Skeletal muscle tissue (tissue), 4 donors: Measurements from ENCODE around the gene EMC1. TPM values are rescaled to one million over a fixed set of nuclear protein-coding genes. Genes with fewer than 3 reads are reported as not detected.
"Not testable (repeated sequence)": the region's sequence is repeated elsewhere in the genome, so short reads cannot be mapped to it uniquely, and the experiment has no call there.

Experiments used
- H3K27ac ChIP-seq: one replicate; pipeline ENCODE4 v1.7.0; 2013; ENCODE audit warnings: mild to moderate bottlenecking, low read depth, low read length, inconsistent platforms
- H3K27me3 ChIP-seq, 3 donors: one replicate each; pipeline ENCODE4 v1.7.0; 2013; ENCODE audit warnings: low read length in 3 of 3; ENCODE audit not compliant: control insufficient read depth in 3 of 3, insufficient read depth in 3 of 3
- H3K36me3 ChIP-seq, 3 donors: one replicate each; pipeline ENCODE4 v1.7.0; 2013; ENCODE audit warnings: low read length in 3 of 3; ENCODE audit not compliant: control insufficient read depth in 3 of 3, insufficient read depth in 3 of 3
- H3K4me1 ChIP-seq, 3 donors: one replicate each; pipeline ENCODE4 v1.7.0; 2013; ENCODE audit warnings: low read length in 3 of 3, mild to moderate bottlenecking in 3 of 3; ENCODE audit not compliant: control insufficient read depth in 3 of 3, insufficient read depth in 3 of 3
- H3K4me3 ChIP-seq, 3 donors: one replicate each; pipeline ENCODE4 v1.7.0; 2013; ENCODE audit warnings: low read length in 3 of 3
- H3K9ac ChIP-seq, 3 donors: one replicate each; pipeline ENCODE4 v1.7.0; 2013; ENCODE audit warnings: low read length in 3 of 3, mild to moderate bottlenecking in 3 of 3, moderate library complexity in 2 of 3, low read depth in 1 of 3
- H3K9me3 ChIP-seq, 3 donors: one replicate each; pipeline ENCODE4 v1.7.0; 2013; ENCODE audit warnings: low read length in 3 of 3; ENCODE audit not compliant: control insufficient read depth in 3 of 3
- total RNA-seq: library from RNA; depleted of rRNA; stranded (reverse); fragments of >200 nt; gene quantifications from one replicate; pipeline ENCODE4 v1.2.3, GENCODE V29; 2014
- donor health status: Osteomylitis.

Gene EMC1
- total RNA-seq, 1 donor from 2014 or later: 36.5 TPM

- Histone ChIP-seq H3K9ac (peak overlapping the region in 2 of 3 donors; percentile 62 to 66), H3K36me3 (peaks cover 16 to 45% (median 41%) of the 10 kb centered on the region in 3 donors), H3K4me1 (peaks cover 39 to 48% (median 45%) of the 10 kb centered on the region in 3 donors), H3K4me3 (peak overlapping the region in 2 of 3 donors; percentile 1 to 27), H3K27ac (peak overlapping the region; percentile 61), H3K27me3 (no peaks in the 10 kb centered on the region), H3K9me3 (no peaks in the 10 kb centered on the region)
Measured at GRCh38 chr1:19219451-19219850, 31.9 kb downstream of the EMC1 start.

GRCh38 chr1:19216585-19216984 is 34.7 kb downstream of the EMC1 start:
- not testable (repeated sequence) for H3K27ac ChIP-seq, H3K9ac ChIP-seq, H3K4me3 ChIP-seq, H3K27me3 ChIP-seq, H3K9me3 ChIP-seq
- H3K4me1 ChIP-seq: peaks cover 24 to 31% (median 27%) of the 10 kb centered on the region in 3 donors
- H3K36me3 ChIP-seq: peaks cover 5 to 25% (median 19%) of the 10 kb centered on the region in 3 donors

- H3K36me3 ChIP-seq: peaks cover 0 to 12% (median 12%) of the 10 kb centered on the region in 3 donors
- no peak overlapping the region for H3K27ac ChIP-seq
- no peaks in the 10 kb centered on the region for H3K9me3 ChIP-seq
- no peak overlapping the region for H3K4me3 ChIP-seq
- no peak overlapping the region for H3K9ac ChIP-seq
- H3K4me1 ChIP-seq: peaks cover 20 to 26% (median 26%) of the 10 kb centered on the region in 3 donors
- H3K27me3 ChIP-seq: no peaks in the 10 kb centered on the region
Measured at GRCh38 chr1:19213580-19213979, 37.7 kb downstream of the EMC1 start.

GRCh38 chr1:19212167-19212566 is 39.2 kb downstream of the EMC1 start:
- Histone ChIP-seq H3K4me3 (no peak overlapping the region), H3K9me3 (no peaks in the 10 kb centered on the region), H3K36me3 (peaks cover 0 to 8% (median 6%) of the 10 kb centered on the region in 3 donors), H3K9ac (no peak overlapping the region), H3K27ac (no peak overlapping the region), H3K4me1 (peaks cover 26 to 34% (median 31%) of the 10 kb centered on the region in 3 donors), H3K27me3 (no peaks in the 10 kb centered on the region)

- Histone ChIP-seq H3K4me3 (peak overlapping the region; percentile 82 to 98 (median 93)), H3K36me3 (peaks cover 0 to 8% (median 0%) of the 10 kb centered on the region in 3 donors), H3K4me1 (peaks cover 27 to 36% (median 35%) of the 10 kb centered on the region in 3 donors), H3K27me3 (no peaks in the 10 kb centered on the region), H3K9ac (peak overlapping the region; percentile 86 to 96 (median 96)), H3K9me3 (no peaks in the 10 kb centered on the region), H3K27ac (peak overlapping the region; percentile 96)
Measured at GRCh38 chr1:19210772-19211549, 40.4 kb downstream of the EMC1 start.

GRCh38 chr1:19209990-19210771 is 41.1 kb downstream of the EMC1 start, which contains the start of gene UBR4:
Gene UBR4, minus strand, starts transcription at chr1:19210266. Its CDS starts 18 bp downstream, at chr1:19210248.
- peaks cover 27 to 36% (median 36%) of the 10 kb centered on the region in 3 donors for H3K4me1 ChIP-seq
- H3K27me3 ChIP-seq: no peaks in the 10 kb centered on the region
- H3K4me3 ChIP-seq: peak within 1 kb of the TSS; percentile 82 to 98 (median 93)
- H3K9me3 ChIP-seq: no peaks in the 10 kb centered on the region
- peaks cover 0 to 8% (median 0%) of the 10 kb centered on the region in 3 donors for H3K36me3 ChIP-seq
- H3K27ac ChIP-seq: peak within 1 kb of the TSS; percentile 96
- H3K9ac ChIP-seq: peak within 1 kb of the TSS; percentile 86 to 96 (median 96)

- no peaks in the 10 kb centered on the region for H3K27me3 ChIP-seq
- H3K9ac ChIP-seq: peak overlapping the region; percentile 86 to 96 (median 96)
- peaks cover 27 to 36% (median 36%) of the 10 kb centered on the region in 3 donors for H3K4me1 ChIP-seq
- H3K4me3 ChIP-seq: peak overlapping the region; percentile 82 to 98 (median 93)
- H3K9me3 ChIP-seq: no peaks in the 10 kb centered on the region
- H3K27ac ChIP-seq: peak overlapping the region; percentile 96
- H3K36me3 ChIP-seq: peaks cover 0 to 8% (median 0%) of the 10 kb centered on the region in 3 donors
Measured at GRCh38 chr1:19209439-19209989, 41.8 kb downstream of the EMC1 start.

GRCh38 chr1:19208710-19209438 is 42.5 kb downstream of the EMC1 start:
- Histone ChIP-seq H3K27me3 (no peaks in the 10 kb centered on the region), H3K36me3 (peaks cover 0 to 8% (median 0%) of the 10 kb centered on the region in 3 donors), H3K9ac (peak overlapping the region; percentile 86 to 96 (median 96)), H3K9me3 (no peaks in the 10 kb centered on the region), H3K27ac (peak overlapping the region; percentile 96), H3K4me1 (peaks cover 27 to 38% (median 36%) of the 10 kb centered on the region in 3 donors), H3K4me3 (peak overlapping the region; percentile 82 to 98 (median 93))

- H3K9me3 ChIP-seq: no peaks in the 10 kb centered on the region
- no peak overlapping the region for H3K27ac ChIP-seq
- H3K4me1 ChIP-seq: peaks cover 31 to 48% (median 40%) of the 10 kb centered on the region in 3 donors
- no peak overlapping the region for H3K9ac ChIP-seq
- H3K36me3 ChIP-seq: peaks cover 0 to 2% (median 0%) of the 10 kb centered on the region in 3 donors
- H3K4me3 ChIP-seq: no peak overlapping the region
- H3K27me3 ChIP-seq: no peaks in the 10 kb centered on the region
Measured at GRCh38 chr1:19206947-19207346, 44.4 kb downstream of the EMC1 start.
